Muscle layer of duodenum (tissue), 2 donors: ENCODE results near the gene RSAD1.

Source experiments
- H3K27ac ChIP-seq: one replicate; pipeline ENCODE4 v1.7.0; 2013; ENCODE audit warnings: mild to moderate bottlenecking, low read length
- H3K27me3 ChIP-seq: one replicate; pipeline ENCODE4 v1.7.0; 2013; ENCODE audit warnings: low read depth, mild to moderate bottlenecking, control low read depth, low read length
- H3K36me3 ChIP-seq, 2 donors: one replicate each; pipeline ENCODE4 v1.7.0; 2013; ENCODE audit warnings: low read length in 2 of 2, control low read depth in 1 of 2, mild to moderate bottlenecking in 1 of 2; ENCODE audit not compliant: insufficient read depth in 2 of 2, control insufficient read depth in 1 of 2
- H3K4me1 ChIP-seq, 2 donors: one replicate each; pipeline ENCODE4 v1.7.0; 2013; ENCODE audit warnings: low read length in 2 of 2, mild to moderate bottlenecking in 2 of 2, control low read depth in 1 of 2, moderate library complexity in 1 of 2; ENCODE audit not compliant: insufficient read depth in 2 of 2, control insufficient read depth in 1 of 2
- H3K4me3 ChIP-seq, 2 donors: one replicate each; pipeline ENCODE4 v1.7.0; 2013; ENCODE audit warnings: low read length in 2 of 2, low read depth in 1 of 2, mild to moderate bottlenecking in 1 of 2
- H3K9me3 ChIP-seq, 2 donors: one replicate each; pipeline ENCODE4 v1.7.0; 2013; ENCODE audit warnings: low read length in 2 of 2, control low read depth in 1 of 2, mild to moderate bottlenecking in 1 of 2; ENCODE audit not compliant: control insufficient read depth in 1 of 2
- donor health status: healthy.

Gene RSAD1

DNA sequence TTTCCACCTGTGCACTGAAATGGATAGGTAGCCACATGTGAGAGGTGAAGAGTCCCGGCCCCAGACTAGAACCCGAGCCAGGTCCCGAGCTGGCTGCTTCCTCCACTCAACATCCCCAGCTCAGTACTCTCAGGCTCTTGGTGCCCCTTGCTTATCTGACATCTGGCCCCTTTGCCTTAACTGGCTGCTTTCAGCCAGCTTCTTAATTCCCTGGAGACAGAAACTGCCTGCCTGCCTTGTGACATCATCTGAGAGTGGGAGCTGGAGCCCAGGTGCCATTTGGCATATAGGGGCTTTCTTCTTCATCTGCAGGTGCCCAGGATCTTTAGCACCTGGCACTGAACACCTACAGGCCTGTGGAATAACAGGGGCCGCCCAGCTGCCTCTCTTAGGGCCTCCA, 18.9 kb upstream of the RSAD1 start:
- Histone ChIP-seq H3K9me3 (no peaks in the 10 kb centered on the region), H3K27me3 (no peaks in the 10 kb centered on the region), H3K4me1 (no peaks in the 10 kb centered on the region), H3K27ac (no peak overlapping the region), H3K36me3 (peaks cover 0 to 11% of the 10 kb centered on the region in 2 donors), H3K4me3 (no peak overlapping the region)

DNA sequence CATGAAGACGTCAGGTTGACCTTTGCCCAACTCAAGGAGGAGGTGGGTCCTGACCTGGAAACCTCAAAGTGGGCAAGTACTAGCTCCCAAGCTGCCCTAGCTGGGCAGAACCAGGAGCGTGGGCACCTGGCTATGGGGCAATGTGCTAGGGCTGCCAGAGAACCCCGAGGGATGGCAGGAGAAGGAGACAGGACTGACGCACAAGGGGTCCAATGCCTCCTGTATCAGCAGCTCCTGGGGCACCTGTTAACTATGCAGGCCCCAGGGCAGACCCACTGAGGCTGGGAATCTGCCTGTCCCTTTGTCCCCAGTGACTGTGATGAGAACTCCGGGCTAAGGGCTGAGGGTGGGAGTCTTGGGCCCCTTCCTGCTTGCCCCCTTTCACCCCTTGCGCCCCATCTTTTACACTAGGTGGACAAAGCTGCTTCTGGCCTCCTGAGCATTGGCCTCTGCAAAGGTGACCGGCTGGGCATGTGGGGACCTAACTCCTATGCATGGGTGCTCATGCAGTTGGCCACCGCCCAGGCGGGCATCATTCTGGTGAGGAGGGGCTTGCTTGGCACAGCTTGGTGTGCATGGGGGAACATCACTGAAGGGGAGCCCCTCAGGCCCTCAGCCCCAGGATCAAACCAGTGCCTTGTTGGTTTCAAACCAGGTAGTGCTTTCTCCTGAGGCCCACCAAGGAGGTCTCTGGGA, 17.7 kb upstream of the RSAD1 start:
- Histone ChIP-seq H3K9me3 (no peaks in the 10 kb centered on the region), H3K27ac (no peak overlapping the region), H3K36me3 (peaks cover 0 to 11% of the 10 kb centered on the region in 2 donors), H3K4me3 (no peak overlapping the region), H3K27me3 (no peaks in the 10 kb centered on the region), H3K4me1 (no peaks in the 10 kb centered on the region)

DNA sequence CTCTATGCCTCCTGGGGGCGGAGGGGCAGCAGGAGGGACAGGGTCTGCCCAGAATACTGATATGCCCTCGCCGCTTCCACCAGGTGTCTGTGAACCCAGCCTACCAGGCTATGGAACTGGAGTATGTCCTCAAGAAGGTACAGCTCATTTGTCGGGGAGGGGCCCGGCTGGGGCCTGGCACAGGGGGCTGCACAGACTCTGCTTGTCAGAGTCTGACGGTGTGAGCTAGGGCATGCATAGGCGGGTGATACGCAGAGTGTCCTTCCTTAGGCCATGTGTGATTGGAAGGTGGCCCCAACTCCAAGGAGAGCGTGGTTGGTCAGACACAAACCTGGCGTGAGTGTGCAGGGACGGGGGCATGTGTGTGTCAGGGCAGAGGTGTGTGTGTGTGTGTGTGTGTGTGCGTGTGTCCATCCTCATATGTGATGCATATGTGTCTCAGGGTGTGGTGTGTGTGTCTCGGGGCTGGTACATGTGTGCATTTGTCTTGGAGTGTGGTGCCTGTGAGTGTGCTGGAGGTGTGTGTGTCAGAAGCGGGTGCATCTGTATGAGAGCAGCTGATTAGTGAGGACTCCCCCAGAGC, 17.0 kb upstream of the RSAD1 start:
- H3K9me3 ChIP-seq = no peaks in the 10 kb centered on the region
- H3K4me3 ChIP-seq = no peak overlapping the region
- no peak overlapping the region for H3K27ac ChIP-seq
- H3K27me3 ChIP-seq = no peaks in the 10 kb centered on the region
- H3K4me1 ChIP-seq = no peaks in the 10 kb centered on the region
- H3K36me3 ChIP-seq = peaks cover 0 to 11% of the 10 kb centered on the region in 2 donors

DNA sequence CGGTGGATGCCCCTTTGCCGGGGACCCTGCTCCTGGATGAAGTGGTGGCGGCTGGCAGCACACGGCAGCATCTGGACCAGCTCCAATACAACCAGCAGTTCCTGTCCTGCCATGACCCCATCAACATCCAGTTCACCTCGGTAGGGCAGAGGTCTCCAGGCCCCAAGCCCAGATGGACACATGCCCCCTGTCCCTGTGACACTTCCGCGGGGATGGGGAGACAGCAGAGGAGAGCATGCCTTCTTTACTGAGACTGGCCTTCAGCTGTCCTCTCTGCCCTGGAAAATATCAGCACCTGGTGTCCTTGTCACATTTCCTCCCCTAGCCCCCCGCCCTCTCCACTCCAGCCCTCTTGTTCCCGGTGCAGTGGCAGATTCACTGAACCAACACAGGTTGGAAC, 16.2 kb upstream of the RSAD1 start:
- Histone ChIP-seq H3K4me3 (no peak overlapping the region), H3K4me1 (no peaks in the 10 kb centered on the region), H3K36me3 (peaks cover 0 to 11% of the 10 kb centered on the region in 2 donors), H3K27ac (no peak overlapping the region), H3K9me3 (no peaks in the 10 kb centered on the region), H3K27me3 (peaks cover 1% of the 10 kb centered on the region)

DNA sequence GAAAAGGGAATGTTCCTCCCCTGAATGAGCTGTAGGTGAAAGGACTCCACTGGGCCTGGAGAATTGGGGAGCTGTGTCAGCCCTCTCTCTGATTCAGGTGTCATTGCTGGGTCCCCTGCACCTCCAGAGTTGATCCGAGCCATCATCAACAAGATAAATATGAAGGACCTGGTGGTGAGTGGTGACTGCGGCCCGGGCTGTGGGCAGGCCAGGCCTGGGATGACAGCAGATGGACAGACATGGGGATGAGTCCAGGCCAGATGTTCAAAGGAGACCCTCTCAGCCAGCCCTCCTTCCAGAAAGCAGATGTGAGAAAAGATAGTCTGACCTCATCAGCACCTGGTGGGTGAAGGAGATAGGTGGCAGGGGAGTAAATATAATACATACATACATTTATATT, 14.5 kb upstream of the RSAD1 start:
- H3K4me1 ChIP-seq = peaks cover 0 to 13% of the 10 kb centered on the region in 2 donors
- no peak overlapping the region for H3K27ac ChIP-seq

DNA sequence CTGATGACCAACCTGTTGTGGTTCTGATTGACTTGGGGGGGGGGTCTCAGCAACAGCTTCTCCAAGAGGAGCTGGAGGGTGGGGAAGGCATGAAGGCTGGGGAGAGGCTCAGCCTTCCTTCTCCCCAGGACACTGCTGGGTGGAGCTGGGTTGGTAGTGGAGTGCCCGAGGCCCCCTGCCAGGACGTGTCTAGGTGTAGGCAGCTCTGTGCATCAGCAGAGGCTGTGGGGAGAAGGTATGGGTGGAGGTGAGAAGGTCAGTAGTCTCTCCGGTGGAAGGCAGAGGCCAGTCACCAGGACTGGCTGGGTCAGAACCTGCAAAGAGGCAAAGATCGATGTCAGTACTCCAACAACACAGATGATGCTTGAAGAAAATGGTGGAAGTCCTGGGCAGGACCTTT, 13.9 kb upstream of the RSAD1 start:
- Histone ChIP-seq H3K4me3 (no peak overlapping the region), H3K27me3 (peaks cover 12% of the 10 kb centered on the region), H3K27ac (no peak overlapping the region), H3K36me3 (peaks cover 0 to 11% of the 10 kb centered on the region in 2 donors), H3K4me1 (peaks cover 0 to 16% of the 10 kb centered on the region in 2 donors), H3K9me3 (no peaks in the 10 kb centered on the region)

More for the DNA sequence above, 14.5 kb upstream of the RSAD1 start:
- peaks cover 12% of the 10 kb centered on the region for H3K27me3 ChIP-seq
- no peak overlapping the region for H3K4me3 ChIP-seq
- H3K36me3 ChIP-seq = peaks cover 0 to 11% of the 10 kb centered on the region in 2 donors
- no peaks in the 10 kb centered on the region for H3K9me3 ChIP-seq

DNA sequence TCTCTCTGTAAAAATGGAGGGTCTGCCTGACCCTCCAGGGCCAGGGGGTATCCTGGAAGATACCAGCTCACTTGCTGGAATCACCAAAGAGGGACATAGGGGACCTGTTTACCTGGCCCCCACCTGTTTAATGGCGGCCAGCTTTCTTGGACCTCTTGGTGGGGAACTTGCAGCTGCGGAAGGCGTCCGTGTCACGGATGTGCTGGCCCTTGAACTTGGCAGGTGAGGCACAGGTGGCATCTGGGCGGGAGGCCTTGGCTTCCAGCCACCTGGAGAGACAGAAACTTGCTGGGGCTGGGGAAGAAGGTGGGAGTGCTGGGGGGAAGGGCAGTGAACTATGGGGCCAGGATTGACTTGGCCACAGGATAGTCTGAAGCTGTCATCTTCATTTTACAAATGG, 13.5 kb upstream of the RSAD1 start:
- no peak overlapping the region for H3K4me3 ChIP-seq
- no peak overlapping the region for H3K27ac ChIP-seq
- H3K9me3 ChIP-seq = no peaks in the 10 kb centered on the region
- peaks cover 12% of the 10 kb centered on the region for H3K27me3 ChIP-seq
- H3K36me3 ChIP-seq = peaks cover 0 to 11% of the 10 kb centered on the region in 2 donors
- peaks cover 0 to 16% of the 10 kb centered on the region in 2 donors for H3K4me1 ChIP-seq

DNA sequence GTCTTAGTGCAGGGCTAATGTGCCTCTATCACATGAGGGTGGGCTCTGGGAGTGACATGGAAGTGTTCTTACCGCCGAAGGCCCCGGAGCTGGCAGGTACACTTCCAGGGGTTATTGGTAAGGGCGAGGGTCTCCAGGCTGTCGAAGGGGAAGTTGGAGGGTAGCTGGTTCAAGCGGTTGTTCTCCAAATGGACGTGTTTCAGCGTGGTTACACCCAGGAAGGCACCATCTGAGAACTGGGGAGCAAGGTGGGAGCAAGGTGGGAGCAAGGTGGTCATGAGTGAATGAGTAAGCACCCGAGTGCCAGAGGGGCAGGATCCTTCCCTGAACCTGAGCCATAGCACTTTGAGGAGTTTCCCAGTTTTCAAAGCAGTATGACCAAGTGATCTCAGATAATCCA, 13.0 kb upstream of the RSAD1 start:
- no peaks in the 10 kb centered on the region for H3K9me3 ChIP-seq
- H3K27me3 ChIP-seq = peaks cover 12% of the 10 kb centered on the region
- H3K36me3 ChIP-seq = peaks cover 0 to 11% of the 10 kb centered on the region in 2 donors
- H3K4me1 ChIP-seq = peaks cover 0 to 16% of the 10 kb centered on the region in 2 donors
- no peak overlapping the region for H3K4me3 ChIP-seq
- H3K27ac ChIP-seq = no peak overlapping the region

DNA sequence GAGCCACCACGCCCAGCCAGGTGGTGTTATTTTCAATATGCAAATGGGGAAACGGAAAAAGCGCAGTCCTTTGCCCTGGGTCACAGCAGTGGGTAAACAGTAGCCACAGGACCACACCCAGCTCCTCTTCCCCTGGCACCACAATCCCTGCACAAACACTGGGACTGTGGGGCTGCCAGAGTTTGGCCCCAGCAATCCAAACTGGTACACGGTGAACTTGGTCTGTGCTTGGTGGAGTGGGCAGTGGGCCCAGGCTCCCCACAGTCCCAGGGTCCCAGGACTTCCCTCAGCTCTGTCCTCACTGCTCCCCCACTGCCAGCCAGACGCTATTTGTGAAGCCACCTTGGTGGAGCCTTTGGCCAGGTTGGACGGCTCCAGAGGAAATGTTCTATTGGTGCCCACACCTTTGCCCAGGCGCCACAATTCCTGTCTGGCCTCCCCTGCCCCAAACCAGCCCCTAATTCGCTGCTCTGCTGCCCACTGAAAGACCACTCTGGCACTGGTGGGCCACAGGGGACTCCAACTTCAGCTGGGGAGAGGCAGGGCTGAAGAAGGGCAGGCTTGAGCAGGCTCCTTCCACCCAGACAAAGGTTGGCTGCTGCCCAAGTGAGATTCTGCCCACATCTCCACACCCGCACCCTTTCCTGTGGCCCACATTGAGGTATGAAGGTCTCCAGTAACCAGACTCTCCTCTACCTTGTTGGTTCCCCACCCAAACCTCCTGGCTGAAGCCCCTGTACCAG, 12.1 kb upstream of the RSAD1 start:
- H3K27me3 ChIP-seq = peaks cover 12% of the 10 kb centered on the region
- H3K4me3 ChIP-seq = no peak overlapping the region
- no peak overlapping the region for H3K27ac ChIP-seq
- H3K4me1 ChIP-seq = peaks cover 0 to 16% of the 10 kb centered on the region in 2 donors
- H3K9me3 ChIP-seq = no peaks in the 10 kb centered on the region
- peaks cover 0 to 9% of the 10 kb centered on the region in 2 donors for H3K36me3 ChIP-seq

DNA sequence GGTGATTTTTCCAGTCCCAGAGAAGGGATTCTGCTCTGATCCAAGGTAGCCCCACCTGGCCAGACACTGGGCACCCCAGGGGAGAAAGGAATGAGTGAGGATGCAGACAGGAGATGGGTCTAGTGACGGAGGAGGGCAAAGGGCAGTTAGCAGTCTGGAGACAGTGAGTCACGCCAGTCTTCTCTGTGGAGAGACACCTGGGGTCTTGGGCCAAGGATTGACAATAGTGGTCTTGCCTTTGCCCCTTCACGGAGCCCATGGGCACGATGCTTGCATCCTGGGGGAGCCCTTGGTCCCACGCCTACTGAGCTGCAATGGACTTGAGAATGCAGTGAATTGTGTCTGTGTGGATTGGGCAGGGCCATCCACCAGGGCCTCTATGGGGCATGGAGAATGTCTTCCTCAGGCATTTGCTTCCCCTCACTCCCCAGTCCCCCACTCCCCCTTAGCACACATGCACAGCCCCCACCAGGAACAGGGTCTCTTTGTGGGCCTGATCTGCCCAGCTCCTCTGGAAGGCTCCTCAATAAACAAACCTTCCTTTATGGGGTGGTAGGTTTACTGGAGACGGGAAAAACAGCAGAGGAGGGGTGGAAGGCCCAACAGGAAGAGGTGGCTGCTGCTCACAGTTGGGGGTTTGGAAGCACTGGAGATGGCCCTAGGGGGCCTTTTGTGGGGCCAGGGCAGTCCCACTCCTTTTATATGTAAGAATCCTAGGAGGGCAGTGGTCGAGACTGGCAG, 11.4 kb upstream of the RSAD1 start:
- H3K36me3 ChIP-seq = peaks cover 0 to 7% of the 10 kb centered on the region in 2 donors
- peaks cover 12% of the 10 kb centered on the region for H3K27me3 ChIP-seq
- H3K4me3 ChIP-seq = no peak overlapping the region

DNA sequence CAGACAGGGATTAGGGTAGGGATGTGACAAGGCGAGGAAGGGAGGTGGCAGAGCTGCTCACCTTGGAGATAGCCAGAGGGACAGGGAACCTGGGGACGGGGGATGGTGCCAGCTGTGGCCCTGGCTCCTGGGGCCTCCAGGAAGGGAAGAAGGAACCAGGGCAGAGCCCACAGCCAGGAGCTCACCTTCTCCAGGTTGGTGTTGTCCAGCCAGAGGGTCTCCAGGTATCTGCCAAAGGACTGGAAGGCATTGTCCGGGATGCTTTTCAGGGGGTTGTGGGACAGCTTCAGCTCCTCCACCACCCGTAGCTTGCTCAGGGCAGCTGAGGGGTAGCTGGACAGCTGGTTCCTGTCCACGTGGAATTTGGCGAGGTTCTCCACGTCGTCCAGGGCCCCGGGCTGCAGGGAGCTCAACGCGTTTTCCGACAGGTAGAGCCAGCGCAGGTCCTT, 10.8 kb upstream of the RSAD1 start:
- H3K4me3 ChIP-seq = no peak overlapping the region
- no peak overlapping the region for H3K27ac ChIP-seq
- H3K27me3 ChIP-seq = peaks cover 12% of the 10 kb centered on the region
- peaks cover 0 to under 1% of the 10 kb centered on the region in 2 donors for H3K36me3 ChIP-seq
- H3K4me1 ChIP-seq = peaks cover 0 to 16% of the 10 kb centered on the region in 2 donors
- no peaks in the 10 kb centered on the region for H3K9me3 ChIP-seq

More for the DNA sequence above, 11.4 kb upstream of the RSAD1 start:
- no peaks in the 10 kb centered on the region for H3K9me3 ChIP-seq
- H3K27ac ChIP-seq = no peak overlapping the region
- H3K4me1 ChIP-seq = peaks cover 0 to 16% of the 10 kb centered on the region in 2 donors
